Calu3 (cell line): ENCODE results near the gene ASMTL. TPM values are rescaled to one million over a fixed set of nuclear protein-coding genes. Genes with fewer than 3 reads are reported as not detected.

Experiments
- BruUV-seq: library from RNA; stranded (reverse); fragments of 400-500 nt; replicated peaks from 2 replicates; lab custom pipeline; 2021; lab: Mats Ljungman, UMichigan
- CTCF ChIA-PET: fragments of 300-600 bp; sonication (Branson Sonifier 250); formaldehyde crosslinking; loops from one replicate; lab custom pipeline; 2022; ENCODE audit warnings: antibody characterized with exemption; lab: Charles Lee
- DNase-seq: peaks from one replicate; pipeline ENCODE4 v3.0.0; 2022
- H3K27ac Mint-ChIP-seq: one replicate; pipeline ENCODE4 v1.8.0; 2022; ENCODE audit warnings: mixed read lengths; ENCODE audit not compliant: unreplicated experiment
- H3K27me3 Mint-ChIP-seq: one replicate; pipeline ENCODE4 v1.8.0; 2022; ENCODE audit warnings: mixed read lengths; ENCODE audit not compliant: unreplicated experiment
- H3K36me3 Mint-ChIP-seq: one replicate; pipeline ENCODE4 v1.8.0; 2022; ENCODE audit warnings: mild to moderate bottlenecking, moderate library complexity, mixed read lengths; ENCODE audit not compliant: insufficient read depth, unreplicated experiment
- H3K4me1 Mint-ChIP-seq: one replicate; pipeline ENCODE4 v1.8.0; 2022; ENCODE audit warnings: mild to moderate bottlenecking, low read depth, mixed read lengths; ENCODE audit not compliant: unreplicated experiment
- H3K4me3 Mint-ChIP-seq: one replicate; pipeline ENCODE4 v1.8.0; 2022; ENCODE audit warnings: mild to moderate bottlenecking, low read depth, moderate library complexity, mixed read lengths; ENCODE audit not compliant: unreplicated experiment
- H3K9me3 Mint-ChIP-seq: one replicate; pipeline ENCODE4 v1.8.0; 2022; ENCODE audit warnings: low read depth, mixed read lengths; ENCODE audit not compliant: unreplicated experiment
- CTCF ChIP-seq: fragments of 200-600 bp; IDR thresholded peaks from one replicate; pipeline ENCODE4 v1.8.0; 2022; ENCODE audit warnings: antibody characterized with exemption; ENCODE audit not compliant: unreplicated experiment
- intact Hi-C: fragments of 100-400 bp; cut with micrococcal nuclease; formaldehyde crosslinking; loops from one replicate; pipeline ENCODE4 v1.10.0; 2022; ENCODE audit not compliant: unreplicated experiment
- total RNA-seq: library from RNA; stranded (reverse); gene quantifications from 2 replicates; pipeline ENCODE4 v1.2.3, GENCODE V29; 2022

ASMTL gene
- total RNA-seq, 1 experiment from 2014 or later = 14.4 TPM

- intact Hi-C loops = no loop called here
- no peak for DNase-seq
- TF ChIP-seq CTCF = no peak
- BruUV-seq = no TSS peak
- Mint-ChIP-seq H3K27me3 (no peaks in the 10 kb centered on the region), H3K4me1 (no peaks in the 10 kb centered on the region), H3K4me3 (no peak overlapping the region), H3K36me3 (peaks cover 3% of the 10 kb centered on the region), H3K9me3 (no peaks in the 10 kb centered on the region), H3K27ac (no peak overlapping the region)
- CTCF ChIA-PET = no interaction called here
Observed at GRCh38 chrX:1487401-1487800, 34.7 kb upstream of the ASMTL start.

- Mint-ChIP-seq H3K36me3 (peaks cover 6% of the 10 kb centered on the region), H3K9me3 (no peaks in the 10 kb centered on the region), H3K4me3 (no peak overlapping the region), H3K27me3 (no peaks in the 10 kb centered on the region), H3K27ac (no peak overlapping the region), H3K4me1 (no peaks in the 10 kb centered on the region)
- intact Hi-C loops = no loop called here
- no peak for DNase-seq
- CTCF ChIA-PET = no interaction called here
- BruUV-seq = no TSS peak
- no peak for TF ChIP-seq CTCF
Observed at GRCh38 chrX:1486749-1487361, 34.1 kb upstream of the ASMTL start.

GRCh38 chrX:1486177-1486576 is 33.5 kb upstream of the ASMTL start:
- no peak overlapping the region for H3K4me3 Mint-ChIP-seq
- BruUV-seq = no TSS peak
- no peak for TF ChIP-seq CTCF
- no peak for DNase-seq
- H3K9me3 Mint-ChIP-seq = no peaks in the 10 kb centered on the region
- H3K27ac Mint-ChIP-seq = no peak overlapping the region
- H3K4me1 Mint-ChIP-seq = no peaks in the 10 kb centered on the region
- peaks cover 8% of the 10 kb centered on the region for H3K36me3 Mint-ChIP-seq
- CTCF ChIA-PET = no interaction called here
- intact Hi-C loops = no loop called here
- H3K27me3 Mint-ChIP-seq = no peaks in the 10 kb centered on the region

- DNase-seq = no peak
- Mint-ChIP-seq H3K4me1 (no peaks in the 10 kb centered on the region), H3K27ac (no peak overlapping the region), H3K9me3 (no peaks in the 10 kb centered on the region), H3K36me3 (peaks cover 8% of the 10 kb centered on the region), H3K4me3 (no peak overlapping the region), H3K27me3 (no peaks in the 10 kb centered on the region)
- TF ChIP-seq CTCF = no peak
- no TSS peak for BruUV-seq
- CTCF ChIA-PET = no interaction called here
- intact Hi-C loops = no loop called here
Observed at GRCh38 chrX:1485033-1485432, 32.3 kb upstream of the ASMTL start.
